Upper lobe of left lung (tissue), 4 donors: Measurements from ENCODE around the gene BARX2.

Experiments
- CTCF ChIP-seq, 6 experiments: fragments of 450-650 bp in 4 of 6; fragments of 200-600 bp in 2 of 6; sonication (generic) in 2 of 6; IDR thresholded peaks; one replicate each; pipeline ENCODE4 v1.5.1; 2016 to 2019; ENCODE audit warnings: antibody characterized with exemption in 6 of 6
- POLR2A ChIP-seq, 4 donors: fragments of 450-650 bp; IDR thresholded peaks; one replicate each; pipeline ENCODE4 v1.5.1; 2016 to 2017; ENCODE audit warnings: antibody characterized with exemption in 4 of 4, mild to moderate bottlenecking in 2 of 4

- TF ChIP-seq CTCF (IDR thresholded peaks at IDR 0.05) (no peak), POLR2A (IDR thresholded peaks at IDR 0.05) (no peak)
Measured at GRCh38 chr11:129493746-129494145, 118.1 kb downstream of the BARX2 start.
